ENCODE results near the gene NOSIP.
"Not testable (repeated sequence)": the region's sequence is repeated elsewhere in the genome, so short reads cannot be mapped to it uniquely, and the experiment has no call there.

NOSIP gene

GRCh38 chr19:49580264-49581006, at the start of gene NOSIP:
Gene NOSIP, minus strand, starts transcription at chr19:49580556. Its CDS starts 19,865 bp downstream, at chr19:49560691.
- DNase-seq: peak; percentile 97

DNA sequence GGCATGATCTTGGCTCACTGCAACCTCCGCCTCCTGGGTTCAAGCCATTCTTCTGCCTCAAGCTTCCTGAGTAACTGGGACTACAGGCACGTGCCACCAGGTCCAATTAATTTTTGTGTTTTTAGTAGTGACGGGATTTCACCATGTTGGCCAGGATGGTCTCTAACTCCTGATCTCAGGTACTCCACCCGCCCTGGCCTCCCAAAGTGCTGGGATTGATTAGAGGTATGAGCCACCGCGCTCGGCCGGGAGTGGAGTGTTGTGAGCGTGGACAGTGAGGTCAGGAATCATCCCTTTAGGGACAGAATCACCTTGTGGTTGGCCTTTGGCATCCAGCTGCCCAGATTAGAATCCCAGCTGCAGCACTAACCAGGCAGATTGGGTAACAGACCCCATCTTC, 49.3 kb upstream of the NOSIP start:
- DNase-seq: no peak

DNA sequence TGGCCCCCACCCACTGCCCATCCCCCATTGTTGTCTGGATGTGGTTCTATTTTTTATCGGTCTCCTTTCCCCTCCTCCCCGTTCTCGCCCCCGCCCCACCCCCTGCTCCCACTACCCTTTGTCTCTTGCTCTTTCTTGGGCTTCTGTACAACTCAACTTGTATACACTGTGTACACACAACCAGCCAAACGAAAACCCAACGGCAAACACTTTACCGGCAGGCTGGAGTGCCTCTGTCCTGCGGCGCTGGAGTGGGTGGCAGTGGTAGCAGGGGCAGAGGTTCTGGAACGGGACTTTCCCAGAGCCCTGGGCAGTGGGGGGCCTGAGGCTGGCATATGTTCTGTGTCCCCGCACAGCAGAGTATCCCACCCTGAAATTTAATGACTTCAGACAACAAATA, 45.9 kb upstream of the NOSIP start:
- no peak for DNase-seq

DNA sequence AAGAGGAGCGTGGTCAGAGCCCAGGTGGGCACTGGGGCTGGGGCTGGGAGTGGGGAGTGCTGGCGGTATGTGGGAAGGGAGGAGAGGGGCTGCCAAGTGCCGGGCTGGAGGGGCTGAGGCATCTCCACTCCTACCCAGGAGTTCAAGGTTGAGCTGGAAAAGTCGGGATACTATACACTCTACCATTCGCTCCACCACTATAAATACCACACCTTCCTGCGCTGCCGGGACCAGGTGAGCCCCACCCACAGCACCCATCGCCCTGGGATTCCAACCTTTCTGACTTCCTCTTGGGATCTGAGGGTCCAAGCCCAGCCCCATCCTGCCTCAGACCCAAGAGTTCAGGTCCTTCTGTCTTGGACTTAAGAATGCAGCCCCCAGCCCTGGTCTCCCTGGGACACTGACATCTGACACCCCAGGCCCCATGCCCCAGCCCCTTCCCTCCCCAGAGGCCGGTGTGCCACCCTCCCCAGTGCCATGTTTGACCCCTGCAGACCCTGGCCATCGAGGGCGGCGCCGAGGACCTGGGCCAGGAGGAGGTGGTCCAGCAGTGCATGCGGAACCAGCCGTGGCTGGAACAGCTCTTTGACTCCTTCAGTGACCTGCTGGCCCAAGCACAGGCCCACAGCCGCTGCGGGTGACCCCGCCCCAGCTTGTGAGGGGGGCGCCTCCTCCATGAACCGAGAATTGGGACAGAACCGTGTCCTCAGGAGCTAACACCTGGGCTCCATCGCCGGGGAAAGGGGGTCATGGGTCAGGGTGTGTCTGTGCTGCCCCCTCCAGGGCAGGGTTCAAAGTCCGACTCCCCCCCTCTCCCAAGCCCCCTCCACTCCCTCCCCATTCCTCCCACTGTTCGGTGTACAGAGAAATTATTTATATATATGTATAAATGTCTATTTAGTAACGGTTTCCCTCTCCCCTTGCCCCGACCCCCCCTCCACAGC, 44.9 kb upstream of the NOSIP start:
- no peak for DNase-seq

- DNase-seq: not testable (repeated sequence)
Observed at GRCh38 chr19:49617860-49618259, 37.5 kb upstream of the NOSIP start.

GRCh38 chr19:49616945-49617344, 36.6 kb upstream of the NOSIP start:
- DNase-seq: no peak

DNA sequence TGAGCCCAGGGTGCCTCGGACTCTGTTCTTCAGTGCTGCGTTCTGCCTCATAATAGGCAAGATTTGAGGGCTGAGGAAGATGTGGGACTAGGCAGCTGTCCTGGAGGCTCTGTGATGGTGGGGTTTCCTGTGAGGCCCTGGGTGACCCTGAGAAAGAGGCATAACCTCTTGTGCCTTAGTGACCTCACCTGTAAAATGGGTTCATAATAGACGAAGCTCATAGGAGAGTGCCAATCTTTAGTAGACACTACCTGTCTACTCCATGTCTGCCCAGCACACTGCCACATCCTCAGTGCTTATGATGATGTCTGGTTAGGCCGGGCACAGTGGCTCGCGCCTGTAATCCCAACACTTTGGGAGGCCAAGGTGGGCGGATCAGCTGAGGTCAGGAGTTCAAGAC, 36.2 kb upstream of the NOSIP start:
- DNase-seq: no peak

- DNase-seq: no peak
Observed at GRCh38 chr19:49615861-49616260, 35.5 kb upstream of the NOSIP start.

GRCh38 chr19:49614096-49614833, 33.9 kb upstream of the NOSIP start:
- DNase-seq: no peak

DNA sequence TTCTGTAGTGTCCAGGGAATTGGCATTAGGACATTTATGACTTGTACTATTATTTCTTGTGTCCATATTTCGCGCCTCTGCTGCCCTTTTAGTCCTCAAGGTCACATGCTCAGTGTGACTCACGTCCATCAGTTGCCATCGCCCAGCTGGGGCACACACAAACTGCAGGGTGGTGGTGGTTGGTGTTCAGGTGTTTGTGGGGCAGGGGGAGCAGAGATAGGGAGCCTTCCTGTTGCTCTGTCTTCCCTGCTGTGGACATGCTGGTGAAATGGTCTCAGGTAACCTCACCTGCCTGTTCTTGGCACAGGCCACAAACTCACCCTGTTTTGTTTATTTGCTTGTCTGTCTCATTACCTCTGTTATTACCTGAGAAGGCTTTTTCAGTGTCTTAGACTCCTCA, 33.0 kb upstream of the NOSIP start:
- DNase-seq: no peak

GRCh38 chr19:49609499-49610092, 29.2 kb upstream of the NOSIP start:
- DNase-seq: no peak

GRCh38 chr19:49605605-49606004, 25.2 kb upstream of the NOSIP start:
- no peak for DNase-seq

DNA sequence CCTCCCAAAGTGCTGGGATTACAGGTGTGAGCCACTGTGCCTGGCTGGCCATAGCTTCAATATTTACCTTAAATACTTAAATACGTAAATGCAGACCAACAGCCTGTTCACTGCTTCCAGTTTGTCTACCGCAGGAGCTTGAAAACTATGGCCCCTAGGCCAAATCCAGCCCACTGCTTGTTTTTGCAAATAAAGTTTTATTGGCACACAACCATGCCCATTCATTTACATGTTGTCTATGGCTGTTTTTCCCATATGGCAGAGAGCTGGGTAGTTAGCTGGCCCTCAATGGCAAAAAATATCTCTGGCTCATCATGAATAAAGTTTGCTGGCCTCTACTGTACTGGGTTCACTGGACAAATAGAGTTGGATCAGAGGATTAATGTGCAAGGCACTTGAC, 22.4 kb upstream of the NOSIP start:
- no peak for DNase-seq

- no peak for DNase-seq
Observed at GRCh38 chr19:49601482-49602038, 21.2 kb upstream of the NOSIP start.

DNA sequence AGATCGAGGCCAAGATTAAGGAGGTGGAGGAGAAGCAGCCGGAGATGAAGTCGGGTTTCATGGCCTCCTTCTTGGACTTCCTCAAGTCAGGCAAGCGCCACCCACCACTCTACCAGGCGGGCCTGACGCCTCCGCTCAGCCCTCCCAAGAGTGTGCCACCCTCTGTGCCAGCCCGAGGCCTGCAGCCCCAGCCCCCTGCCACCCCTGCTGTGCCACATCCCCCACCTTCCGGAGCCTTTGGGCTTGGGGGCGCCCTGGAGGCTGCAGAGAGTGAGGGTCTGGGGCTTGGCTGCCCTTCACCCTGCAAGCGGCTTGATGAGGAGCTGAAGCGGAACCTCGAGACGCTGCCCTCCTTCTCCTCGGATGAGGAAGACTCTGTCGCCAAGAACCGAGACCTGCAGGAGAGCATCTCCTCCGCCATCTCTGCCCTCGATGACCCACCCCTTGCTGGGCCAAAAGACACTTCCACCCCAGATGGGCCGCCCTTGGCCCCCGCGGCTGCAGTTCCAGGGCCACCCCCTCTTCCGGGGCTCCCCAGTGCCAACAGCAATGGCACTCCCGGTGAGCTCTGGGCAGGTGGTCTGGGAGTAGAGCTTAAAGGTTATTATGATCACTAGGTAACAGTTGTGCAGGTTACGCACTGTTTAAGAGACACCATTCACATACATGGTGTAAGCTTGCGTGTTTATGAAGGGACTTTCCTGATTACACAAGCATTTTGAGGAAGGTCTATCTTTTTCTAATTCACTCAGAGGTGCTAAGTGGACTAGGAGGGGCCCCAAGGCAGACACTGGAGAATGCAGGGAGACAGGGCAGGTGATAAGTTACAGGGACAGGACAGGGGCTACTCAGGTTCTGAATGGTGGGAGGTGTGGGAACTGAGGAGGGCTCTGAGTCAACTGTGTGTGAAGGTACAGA, 19.3 kb upstream of the NOSIP start:
- no peak for DNase-seq

- no peak for DNase-seq
Observed at GRCh38 chr19:49597703-49597974, 17.3 kb upstream of the NOSIP start.

DNA sequence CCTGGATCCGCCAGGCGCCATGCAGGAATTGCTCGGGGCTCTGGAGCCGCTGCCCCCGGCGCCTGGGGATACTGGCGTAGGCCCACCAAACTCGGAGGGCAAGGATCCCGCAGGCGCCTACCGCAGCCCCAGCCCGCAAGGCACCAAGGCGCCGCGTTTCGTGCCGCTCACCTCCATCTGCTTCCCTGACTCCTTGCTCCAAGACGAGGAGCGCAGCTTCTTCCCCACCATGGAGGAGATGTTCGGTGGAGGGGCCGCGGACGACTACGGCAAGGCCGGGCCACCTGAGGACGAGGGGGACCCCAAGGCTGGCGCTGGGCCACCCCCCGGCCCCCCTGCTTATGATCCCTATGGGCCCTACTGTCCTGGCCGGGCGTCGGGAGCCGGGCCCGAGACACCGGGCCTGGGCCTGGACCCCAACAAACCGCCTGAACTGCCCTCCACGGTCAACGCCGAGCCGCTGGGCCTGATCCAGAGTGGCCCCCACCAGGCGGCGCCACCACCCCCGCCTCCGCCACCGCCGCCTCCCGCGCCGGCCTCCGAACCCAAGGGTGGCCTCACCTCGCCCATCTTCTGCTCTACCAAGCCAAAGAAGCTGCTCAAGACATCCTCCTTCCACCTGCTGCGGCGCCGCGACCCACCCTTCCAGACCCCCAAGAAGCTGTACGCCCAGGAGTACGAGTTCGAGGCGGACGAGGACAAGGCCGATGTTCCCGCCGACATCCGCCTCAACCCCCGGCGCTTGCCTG, 16.8 kb upstream of the NOSIP start:
- no peak for DNase-seq

DNA sequence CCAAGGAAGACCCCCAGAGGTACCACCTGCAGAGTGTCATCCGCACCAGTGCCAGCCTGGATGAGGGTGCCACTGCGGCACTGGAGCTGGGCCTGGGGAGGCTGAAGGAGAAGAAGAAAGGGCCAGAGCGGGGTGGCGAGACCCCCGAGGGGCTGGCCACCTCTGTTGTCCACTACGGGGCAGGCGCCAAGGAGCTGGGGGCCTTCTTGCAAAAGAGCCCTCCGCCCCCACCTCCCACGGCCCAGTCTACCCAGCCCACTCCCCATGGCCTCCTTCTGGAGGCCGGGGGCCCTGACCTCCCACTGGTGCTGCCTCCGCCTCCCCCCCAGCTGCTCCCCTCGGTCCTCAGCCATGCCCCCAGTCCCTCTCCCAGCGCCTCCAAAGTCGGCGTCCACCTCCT, 16.1 kb upstream of the NOSIP start:
- DNase-seq: no peak

DNA sequence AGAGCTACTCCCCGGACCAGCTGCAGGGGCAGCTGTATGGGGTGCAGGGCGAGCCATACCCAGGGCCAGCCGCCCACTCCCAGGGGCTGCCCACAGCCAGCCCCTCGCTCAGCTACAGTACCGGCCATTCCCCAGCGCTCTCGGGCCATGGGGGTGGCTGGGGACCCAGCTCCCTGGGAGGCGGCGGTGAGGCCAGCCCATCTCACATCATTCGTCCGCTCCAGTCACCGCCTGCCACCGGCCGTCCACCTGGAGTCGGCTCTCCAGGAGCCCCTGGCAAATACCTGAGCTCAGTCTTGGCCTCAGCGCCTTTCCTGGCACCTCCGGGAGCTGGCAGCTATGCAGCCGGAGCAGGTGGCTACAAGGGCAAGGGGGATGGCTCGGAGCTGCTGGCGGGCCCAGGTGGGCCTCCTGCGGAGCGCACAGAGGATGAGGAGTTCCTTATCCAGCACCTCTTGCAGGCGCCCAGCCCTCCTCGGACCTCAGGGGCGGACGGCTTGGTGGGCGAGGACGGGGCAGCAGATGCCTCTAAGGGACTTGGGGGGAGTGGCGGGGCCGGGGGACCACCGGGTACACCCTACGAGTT, 15.6 kb upstream of the NOSIP start:
- DNase-seq: no peak

GRCh38 chr19:49594993-49595818, 14.8 kb upstream of the NOSIP start:
- DNase-seq: no peak
